MM.1S (cell line): ENCODE measurements around the gene COPB1.

Source experiments
- DNase-seq: peaks from one replicate; pipeline ENCODE4 v3.0.0-alpha.2; 2015
- H2AFZ ChIP-seq: fragments of 300-600 bp; sonication (generic); 2 replicates; pipeline ENCODE4 v1.6.0; 2016; ENCODE audit warnings: antibody characterized with exemption, low read length
- H3F3A ChIP-seq: fragments of 300-600 bp; sonication (generic); 2 replicates; pipeline ENCODE4 v1.6.1; 2016; ENCODE audit warnings: mild to moderate bottlenecking, antibody characterized with exemption, low read length, moderate library complexity, mixed read lengths; ENCODE audit not compliant: insufficient read depth
- H3K27ac ChIP-seq: fragments of 300-600 bp; sonication (generic); 2 replicates; pipeline ENCODE4 v1.5.1; 2016; ENCODE audit warnings: mild to moderate bottlenecking, low read length
- H3K27me3 ChIP-seq: fragments of 300-600 bp; sonication (generic); replicated peaks from 2 replicates; pipeline ENCODE4 v1.6.0; 2016; ENCODE audit warnings: low read length; ENCODE audit not compliant: insufficient read depth
- H3K36me3 ChIP-seq: fragments of 300-600 bp; sonication (generic); replicated peaks from 2 replicates; pipeline ENCODE4 v1.6.1; 2016; ENCODE audit warnings: mild to moderate bottlenecking, low read length, mixed read lengths; ENCODE audit not compliant: insufficient read depth
- H3K4me1 ChIP-seq: fragments of 300-600 bp; sonication (generic); 2 replicates; pipeline ENCODE4 v1.6.1; 2016; ENCODE audit warnings: low read length, mixed read lengths
- H3K4me2 ChIP-seq: fragments of 300-600 bp; sonication (generic); 2 replicates; pipeline ENCODE4 v1.6.0; 2016; ENCODE audit warnings: low read depth, low read length
- H3K4me3 ChIP-seq: fragments of 300-600 bp; sonication (generic); 2 replicates; pipeline ENCODE4 v1.5.1; 2016; ENCODE audit warnings: low read length, mixed read lengths
- H3K79me2 ChIP-seq: fragments of 300-600 bp; sonication (generic); 2 replicates; pipeline ENCODE4 v1.6.1; 2016; ENCODE audit warnings: mixed run types, low read length, mixed read lengths
- H3K9ac ChIP-seq: fragments of 300-600 bp; sonication (generic); 2 replicates; pipeline ENCODE4 v1.6.1; 2016; ENCODE audit warnings: low read length, mixed read lengths
- H3K9me2 ChIP-seq: fragments of 300-600 bp; sonication (generic); replicated peaks from 2 replicates; pipeline ENCODE4 v1.6.1; 2016; ENCODE audit warnings: mild to moderate bottlenecking, low read length, mixed read lengths; ENCODE audit not compliant: insufficient read depth
- H3K9me3 ChIP-seq: fragments of 300-600 bp; sonication (generic); replicated peaks from 2 replicates; pipeline ENCODE4 v1.6.1; 2016; ENCODE audit warnings: mild to moderate bottlenecking, low read length, mixed read lengths; ENCODE audit not compliant: insufficient read depth
- H4K20me1 ChIP-seq: fragments of 300-600 bp; sonication (generic); 2 replicates; pipeline ENCODE4 v1.6.1; 2016; ENCODE audit warnings: mild to moderate bottlenecking, low read length, moderate library complexity, mixed read lengths; ENCODE audit not compliant: insufficient read depth
- CTCF ChIP-seq: fragments of 300-600 bp; sonication (generic); IDR thresholded peaks from 2 replicates; pipeline ENCODE4 v1.5.1; 2016; ENCODE audit warnings: antibody characterized with exemption, low read length, mixed read lengths
- EZH2 ChIP-seq: fragments of 300-600 bp; sonication (generic); optimal IDR thresholded peaks from 2 replicates; pipeline ENCODE3; 2017; ENCODE audit warnings: low read depth, mild to moderate bottlenecking, antibody characterized with exemption, low read length, mixed read lengths
- EZH2phosphoT487 ChIP-seq: fragments of 300-600 bp; sonication (generic); IDR thresholded peaks from 2 replicates; pipeline ENCODE4 v1.6.1; 2018; ENCODE audit warnings: antibody characterized with exemption, low read length

The COPB1 gene

GRCh38 chr11:14417186-14417585 lies 82.4 kb downstream of the COPB1 start:
- no peaks in the 10 kb centered on the region for H3K9me3 ChIP-seq
- no peaks in the 10 kb centered on the region for H3K79me2 ChIP-seq
- no peak overlapping the region for H3K9ac ChIP-seq
- no peaks in the 10 kb centered on the region for H3K9me2 ChIP-seq
- TF ChIP-seq EZH2phosphoT487 (no peak), EZH2 (no peak), CTCF (no peak)
- no peaks in the 10 kb centered on the region for H4K20me1 ChIP-seq
- H3K27ac ChIP-seq, result no peak overlapping the region
- H3K36me3 ChIP-seq, result no peaks in the 10 kb centered on the region
- no peak for DNase-seq
- H3K4me1 ChIP-seq, result no peaks in the 10 kb centered on the region
- no peak overlapping the region for H3K4me2 ChIP-seq
- no peak overlapping the region for H2AFZ ChIP-seq
- no peak overlapping the region for H3K4me3 ChIP-seq
- no peaks in the 10 kb centered on the region for H3F3A ChIP-seq
- no peaks in the 10 kb centered on the region for H3K27me3 ChIP-seq

GRCh38 chr11:14414470-14415461 lies 84.8 kb downstream of the COPB1 start:
- no peaks in the 10 kb centered on the region for H4K20me1 ChIP-seq
- H3K79me2 ChIP-seq, result no peaks in the 10 kb centered on the region
- TF ChIP-seq EZH2 (no peak), EZH2phosphoT487 (no peak), CTCF (no peak)
- H3K36me3 ChIP-seq, result no peaks in the 10 kb centered on the region
- no peaks in the 10 kb centered on the region for H3F3A ChIP-seq
- no peaks in the 10 kb centered on the region for H3K9me3 ChIP-seq
- H3K9me2 ChIP-seq, result no peaks in the 10 kb centered on the region
- no peaks in the 10 kb centered on the region for H3K27me3 ChIP-seq
- no peaks in the 10 kb centered on the region for H3K4me1 ChIP-seq
- H3K4me2 ChIP-seq, result no peak overlapping the region
- no peak for DNase-seq
- H2AFZ ChIP-seq, result no peak overlapping the region
- no peak overlapping the region for H3K4me3 ChIP-seq
- no peak overlapping the region for H3K9ac ChIP-seq
- H3K27ac ChIP-seq, result no peak overlapping the region

- Histone ChIP-seq H2AFZ (no peak overlapping the region), H3K4me2 (no peak overlapping the region), H3K27ac (no peak overlapping the region)
Measured at GRCh38 chr11:14413307-14414069, 86.1 kb downstream of the COPB1 start.

More at GRCh38 chr11:14413307-14414069, 86.1 kb downstream of the COPB1 start:
- Histone ChIP-seq H3K9ac (no peak overlapping the region), H3K4me3 (no peak overlapping the region), H3K27me3 (no peaks in the 10 kb centered on the region), H3K36me3 (no peaks in the 10 kb centered on the region), H3F3A (no peaks in the 10 kb centered on the region), H3K79me2 (no peaks in the 10 kb centered on the region), H3K9me2 (no peaks in the 10 kb centered on the region), H3K9me3 (no peaks in the 10 kb centered on the region), H4K20me1 (no peaks in the 10 kb centered on the region), H3K4me1 (no peaks in the 10 kb centered on the region)
- TF ChIP-seq EZH2phosphoT487 (no peak), EZH2 (no peak), CTCF (no peak)
- DNase-seq, result no peak
